ENCODE measurements around the gene SCYGR1. TPM values are rescaled to one million over a fixed set of nuclear protein-coding genes. Genes with fewer than 3 reads are reported as not detected.

SCYGR1 gene
- total RNA-seq, 1 experiment from 2014 or later, result not detected

DNA sequence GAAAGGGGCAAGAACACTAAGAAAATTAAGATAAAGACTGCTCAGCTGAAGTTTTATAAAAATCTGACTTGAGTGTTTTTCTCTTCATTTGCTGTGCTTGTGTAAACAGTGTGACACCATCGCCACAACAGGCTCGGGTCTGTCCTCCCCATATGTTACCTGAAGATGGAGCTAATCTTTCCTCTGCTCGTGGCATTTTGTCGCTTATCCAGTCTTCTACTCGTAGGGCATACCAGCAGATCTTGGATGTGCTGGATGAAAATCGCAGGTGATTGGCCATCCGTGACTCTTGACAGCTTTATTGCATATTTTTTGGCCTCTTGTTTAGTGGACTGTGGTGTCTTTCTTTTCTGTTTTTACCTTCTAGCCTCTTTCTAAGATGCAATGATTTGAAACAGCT lies 40.6 kb downstream of the SCYGR1 start:
- DNase-seq (ENCODE audit: low read depth, low spot score), result no peak
- in situ Hi-C loops (cut with HindIII; ENCODE audit: low pct_unique_long_range_greater_than_20kb, low sequenced_read_pairs), result no loop called here

DNA sequence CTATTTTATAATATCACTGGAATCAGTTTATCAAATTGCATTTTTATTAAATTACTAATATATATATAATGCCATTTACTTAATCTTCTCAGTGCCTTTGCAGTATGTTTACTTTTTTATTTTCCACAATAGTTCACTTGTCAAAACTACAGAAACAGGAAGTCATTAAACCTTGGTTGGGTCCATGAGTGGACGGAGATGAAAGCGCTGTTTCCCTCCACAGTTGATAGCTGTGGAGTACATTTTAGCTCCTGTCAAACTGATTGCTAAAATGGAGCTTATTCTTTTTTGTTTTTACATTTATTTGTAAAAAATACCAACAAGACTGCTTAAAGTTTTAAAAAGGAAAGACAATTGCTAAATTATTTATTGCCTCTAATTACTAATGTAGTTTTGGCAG lies 43.5 kb downstream of the SCYGR1 start:
- in situ Hi-C loops (cut with HindIII; ENCODE audit: low pct_unique_long_range_greater_than_20kb, low sequenced_read_pairs), result no loop called here
- no peak for DNase-seq (ENCODE audit: low read depth, low spot score)

DNA sequence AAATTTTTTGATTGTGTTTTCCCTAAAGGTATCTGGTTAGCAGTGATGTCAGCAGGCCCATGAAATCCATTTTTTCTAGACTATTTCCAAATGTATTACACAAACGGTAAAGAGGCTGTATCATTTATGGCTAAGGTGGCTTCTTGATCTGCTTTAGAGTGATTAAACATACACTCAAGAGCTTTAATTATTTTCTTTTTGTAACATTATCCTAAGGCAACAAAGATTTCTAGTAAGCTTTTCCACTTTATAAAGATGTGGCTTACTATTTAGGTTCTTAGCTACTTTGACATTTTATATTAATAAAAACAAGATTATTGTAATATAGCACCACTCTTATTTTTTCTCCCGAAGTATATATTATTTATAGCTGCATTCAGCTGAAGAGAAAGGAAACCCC lies 46.2 kb downstream of the SCYGR1 start:
- in situ Hi-C loops (cut with HindIII; ENCODE audit: low pct_unique_long_range_greater_than_20kb, low sequenced_read_pairs), result no loop called here
- DNase-seq (ENCODE audit: low read depth, low spot score), result no peak

DNA sequence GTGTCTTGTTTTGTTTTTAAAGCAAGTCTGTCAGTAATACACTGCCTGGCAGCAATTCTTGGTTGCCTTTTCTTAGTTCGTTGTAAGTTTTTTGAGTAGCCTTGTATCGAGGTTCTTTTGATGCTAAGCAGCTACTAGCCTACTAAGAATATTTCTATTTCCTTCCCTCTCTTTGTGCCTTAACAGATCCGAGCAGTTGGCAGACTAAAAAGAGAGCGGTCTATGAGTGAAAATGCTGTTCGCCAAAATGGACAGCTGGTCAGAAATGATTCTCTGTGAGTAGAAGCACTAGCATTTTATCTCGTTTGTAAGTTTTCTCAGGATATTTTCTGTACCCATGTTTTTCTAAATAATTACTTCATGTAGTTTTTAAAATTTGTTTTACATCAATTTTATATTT lies 47.6 kb downstream of the SCYGR1 start:
- in situ Hi-C loops (cut with HindIII; ENCODE audit: low pct_unique_long_range_greater_than_20kb, low sequenced_read_pairs), result no loop called here

DNA sequence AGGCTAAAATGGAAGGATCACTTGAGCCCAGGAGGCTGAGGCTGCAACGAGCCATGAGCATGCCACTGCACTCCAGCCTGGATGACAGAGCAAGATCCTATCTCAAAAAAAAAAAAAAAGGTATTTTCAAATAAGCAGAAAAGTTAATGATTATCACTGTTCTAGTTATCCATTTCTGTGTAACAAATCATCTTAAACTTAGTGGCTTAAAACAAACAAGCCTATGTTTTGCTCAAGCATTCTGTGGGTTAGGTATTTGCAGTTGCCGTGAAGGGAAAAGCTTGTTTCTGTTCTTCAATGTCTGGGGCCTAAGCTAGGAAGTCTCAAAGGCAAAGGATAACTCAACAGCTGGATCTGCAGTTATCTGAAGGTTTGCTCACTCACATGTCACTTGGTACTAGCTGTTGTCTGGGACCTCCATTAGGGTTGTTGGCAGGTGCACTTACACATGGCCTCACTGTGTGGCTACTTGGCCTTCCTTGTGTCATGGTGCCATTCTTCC lies 48.6 kb downstream of the SCYGR1 start:
- in situ Hi-C loops (cut with HindIII; ENCODE audit: low pct_unique_long_range_greater_than_20kb, low sequenced_read_pairs), result no loop called here
- no peak for DNase-seq (ENCODE audit: low read depth, low spot score)

More for the DNA sequence above, 47.6 kb downstream of the SCYGR1 start:
- DNase-seq (ENCODE audit: low read depth, low spot score), result no peak

Other genes starting within 250 kb of the SCYGR1 start
- not detected in 2 replicates for gene COL4A4, start 223.7 kb downstream of the SCYGR1 start, total RNA-seq (2014; rRNA removed; shearing (Covaris generic))
- gene COL4A3, start 223.3 kb downstream of the SCYGR1 start, total RNA-seq (2014; rRNA removed; shearing (Covaris generic)), result 0.03 TPM in 1 of 2 replicates, not detected in the other
- 126 and 144 TPM in 2 replicates for gene MFF, start 62.7 kb downstream of the SCYGR1 start, total RNA-seq (2014; rRNA removed; shearing (Covaris generic))
- gene TM4SF20, start 8.6 kb downstream of the SCYGR1 start, total RNA-seq (2014; rRNA removed; shearing (Covaris generic)), result not detected in 2 replicates
- gene AGFG1, start 84.2 kb upstream of the SCYGR1 start, total RNA-seq (2014; rRNA removed; shearing (Covaris generic)), result 113 and 134 TPM in 2 replicates
- not detected in 2 replicates for gene SCYGR2, start 210.9 kb upstream of the SCYGR1 start, total RNA-seq (2014; rRNA removed; shearing (Covaris generic))
- gene SCYGR3, start 226.9 kb upstream of the SCYGR1 start, total RNA-seq (2014; rRNA removed; shearing (Covaris generic)), result not detected in 2 replicates
- not detected in 2 replicates for gene SCYGR4, start 229.5 kb upstream of the SCYGR1 start, total RNA-seq (2014; rRNA removed; shearing (Covaris generic))

Measured in SK-MEL-5 (cell line).